Breast epithelium (tissue), 4 donors: ENCODE results near the gene PPP1R3D. TPM values are rescaled to one million over a fixed set of nuclear protein-coding genes. Genes with fewer than 3 reads are reported as not detected.

Source experiments
- DNase-seq, 2 donors: peaks; one replicate each; pipeline ENCODE4 v3.0.0-alpha.2; 2019; ENCODE audit warnings: low spot score in 2 of 2
- H3K27ac ChIP-seq, 2 donors: fragments of 200-600 bp; sonication (generic) in 1 of 2; one replicate each; pipeline ENCODE4 v1.5.1; 2016 to 2019; ENCODE audit warnings: mild to moderate bottlenecking in 1 of 2
- H3K27me3 ChIP-seq, 2 donors: fragments of 200-600 bp; sonication (generic) in 1 of 2; one replicate each; pipeline versions ENCODE4 v1.5.1 to v1.6.0; 2017 to 2019; ENCODE audit warnings: control low read depth in 1 of 2, mild to moderate bottlenecking in 1 of 2
- H3K36me3 ChIP-seq: fragments of 200-600 bp; one replicate; pipeline ENCODE4 v1.5.1; 2019
- H3K4me1 ChIP-seq, 2 donors: fragments of 200-600 bp; sonication (generic); one replicate each; pipeline ENCODE4 v1.5.1; 2016 to 2019; ENCODE audit warnings: control low read depth in 1 of 2
- H3K4me3 ChIP-seq, 3 donors: fragments of 200-600 bp; sonication (generic); 1 replicate in 2 of 3; 2 replicates in 1 of 3; pipeline ENCODE4 v1.5.1; 2016 to 2019; ENCODE audit warnings: mild to moderate bottlenecking in 3 of 3, moderate library complexity in 2 of 3
- H3K9me3 ChIP-seq, 2 donors: fragments of 200-600 bp; sonication (generic) in 1 of 2; one replicate each; pipeline ENCODE4 v1.5.1; 2016 to 2019; ENCODE audit warnings: control low read depth in 1 of 2
- CTCF ChIP-seq, 3 donors: fragments of 450-650 bp; IDR thresholded peaks; one replicate each; pipeline ENCODE4 v1.5.1; 2016 to 2017; ENCODE audit warnings: antibody characterized with exemption in 3 of 3, mild to moderate bottlenecking in 3 of 3, moderate library complexity in 3 of 3
- POLR2A ChIP-seq: fragments of 450-650 bp; IDR thresholded peaks from one replicate; pipeline ENCODE4 v1.6.1; 2016; ENCODE audit warnings: antibody characterized with exemption, mild to moderate bottlenecking, moderate library complexity
- POLR2AphosphoS5 ChIP-seq, 3 donors: sonication (generic); formaldehyde crosslinking; IDR thresholded peaks; one replicate each; pipeline ENCODE4 v1.6.1; 2017; ENCODE audit warnings: antibody characterized with exemption in 3 of 3
- intact Hi-C: fragments of 100-400 bp; cut with DNase I; formaldehyde crosslinking; loops from one replicate; pipeline ENCODE4 v1.15.1; 2023; ENCODE audit warnings: low total_unique reads
- total RNA-seq, 3 donors: library from RNA; depleted of rRNA; stranded (reverse); fragments of >200 nt; gene quantifications; one replicate each; pipeline ENCODE4 v1.1.0, GENCODE V29; 2016

Gene PPP1R3D
- total RNA-seq, 3 donors from 2014 or later = 8.2 to 11.1 (median 9.5) TPM

GRCh38 chr20:59948828-59949720, 9.0 kb upstream of the PPP1R3D start:
- H3K27me3 ChIP-seq = no peaks in the 10 kb centered on the region
- no peak overlapping the region for H3K4me3 ChIP-seq
- H3K9me3 ChIP-seq = no peaks in the 10 kb centered on the region
- H3K27ac ChIP-seq = no peak overlapping the region
- H3K36me3 ChIP-seq = no peaks in the 10 kb centered on the region
- H3K4me1 ChIP-seq = no peaks in the 10 kb centered on the region
- no peak for TF ChIP-seq POLR2AphosphoS5 (IDR thresholded peaks at IDR 0.05)
- no peak for TF ChIP-seq POLR2A
- TF ChIP-seq CTCF (IDR thresholded peaks at IDR 0.05) = peak; percentile 38 to 55 (median 41)
- intact Hi-C loops = no loop called here
- no peak for DNase-seq

- no peaks in the 10 kb centered on the region for H3K27me3 ChIP-seq
- no peak for DNase-seq
- no peak overlapping the region for H3K27ac ChIP-seq
- no peaks in the 10 kb centered on the region for H3K9me3 ChIP-seq
- no peaks in the 10 kb centered on the region for H3K36me3 ChIP-seq
- TF ChIP-seq CTCF (IDR thresholded peaks at IDR 0.05) (no peak), POLR2A (no peak), POLR2AphosphoS5 (IDR thresholded peaks at IDR 0.05) (no peak)
- intact Hi-C loops = no loop called here
- H3K4me1 ChIP-seq = no peaks in the 10 kb centered on the region
- H3K4me3 ChIP-seq = no peak overlapping the region
These were observed 8.1 kb upstream of the PPP1R3D start for GRCh38 chr20:59948212-59948611.

GRCh38 chr20:59947376-59947775, 7.3 kb upstream of the PPP1R3D start:
- H3K4me1 ChIP-seq = no peaks in the 10 kb centered on the region
- H3K27me3 ChIP-seq = no peaks in the 10 kb centered on the region
- no peaks in the 10 kb centered on the region for H3K9me3 ChIP-seq
- H3K36me3 ChIP-seq = no peaks in the 10 kb centered on the region
- no peak overlapping the region for H3K4me3 ChIP-seq
- intact Hi-C loops = no loop called here
- no peak for TF ChIP-seq POLR2AphosphoS5 (IDR thresholded peaks at IDR 0.05)
- TF ChIP-seq CTCF (IDR thresholded peaks at IDR 0.05) = no peak
- TF ChIP-seq POLR2A = no peak
- no peak overlapping the region for H3K27ac ChIP-seq
- DNase-seq = no peak

- intact Hi-C loops = no loop called here
- H3K4me3 ChIP-seq = no peak overlapping the region
- no peaks in the 10 kb centered on the region for H3K27me3 ChIP-seq
- DNase-seq = no peak
- H3K27ac ChIP-seq = no peak overlapping the region
- peaks cover 0 to 8% of the 10 kb centered on the region in 2 donors for H3K4me1 ChIP-seq
- TF ChIP-seq POLR2AphosphoS5 (IDR thresholded peaks at IDR 0.05) (no peak), CTCF (IDR thresholded peaks at IDR 0.05) (no peak), POLR2A (no peak)
- H3K36me3 ChIP-seq = no peaks in the 10 kb centered on the region
- H3K9me3 ChIP-seq = no peaks in the 10 kb centered on the region
These were observed 5.6 kb upstream of the PPP1R3D start for GRCh38 chr20:59945731-59946130.

GRCh38 chr20:59945175-59945574, 5.1 kb upstream of the PPP1R3D start:
- TF ChIP-seq CTCF (IDR thresholded peaks at IDR 0.05) = no peak
- TF ChIP-seq POLR2AphosphoS5 (IDR thresholded peaks at IDR 0.05) = no peak
- TF ChIP-seq POLR2A = no peak
- no peak overlapping the region for H3K27ac ChIP-seq
- no peaks in the 10 kb centered on the region for H3K36me3 ChIP-seq
- intact Hi-C loops = no loop called here
- peaks cover 0 to 8% of the 10 kb centered on the region in 2 donors for H3K4me1 ChIP-seq
- H3K27me3 ChIP-seq = no peaks in the 10 kb centered on the region
- H3K4me3 ChIP-seq = no peak overlapping the region
- no peaks in the 10 kb centered on the region for H3K9me3 ChIP-seq
- no peak for DNase-seq
